K562 (cell line): Measurements from ENCODE around the gene MAP2. TPM values are rescaled to one million over a fixed set of nuclear protein-coding genes. Genes with fewer than 3 reads are reported as not detected.

Source experiments
- ATAC-seq: fragments of 200-7000 bp; cut with Tn5 transposase; 3 replicates; pipeline ENCODE4 v1.9.1; 2020; ENCODE audit warnings: moderate library complexity
- BruUV-seq: library from RNA; stranded (reverse); fragments of 400-500 nt; replicated peaks from 2 replicates; lab custom pipeline; 2021; lab: Mats Ljungman, UMichigan
- CTCF ChIA-PET: fragments of 300-600 bp; formaldehyde crosslinking; extraction: SDS; loops from one replicate; lab custom pipeline; 2021; ENCODE audit warnings: low intra/inter-chr PET ratio; lab: Yijun Ruan, JAX
- POLR2A ChIA-PET: fragments of 300-600, 350-650 bp; sonication (Branson Sonifier 250); formaldehyde crosslinking; extraction: SDS; loops from one replicate; lab custom pipeline; 2021; ENCODE audit warnings: antibody characterized with exemption, inconsistent platforms; lab: Yijun Ruan, JAX
- DNase-seq, 4 experiments: peaks; one replicate each; pipeline versions ENCODE4 v3.0.0 to v3.0.0-alpha.2; 2011 to 2018; ENCODE audit warnings: low spot score in 3 of 4, mixed read lengths in 3 of 4; ENCODE audit errors: extremely low read depth in 1 of 4
- FAIRE-seq: peaks from 2 replicates; lab custom pipeline; 2011; peaks lifted over from hg19 to GRCh38; lab: Jason Lieb, UNC
- H2AFZ ChIP-seq: 2 replicates; pipeline ENCODE4 v1.6.0; 2011; ENCODE audit warnings: low read depth, low read length, control low read depth, inconsistent platforms
- H3K27ac ChIP-seq: fragments of 200-600 bp; 3 replicates; pipeline ENCODE4 v1.8.0; 2011; ENCODE audit warnings: low read depth, mild to moderate bottlenecking, control low read depth, inconsistent platforms, low read length, moderate library complexity, mixed read lengths; ENCODE audit errors: extremely low read depth
- H3K27me3 ChIP-seq, 2 experiments: fragments of 300-600 bp in 1 of 2; 2 replicates in 1 of 2; 3 replicates in 1 of 2; pipeline versions ENCODE4 v1.6.0 to v1.8.0; 2011; ENCODE audit warnings: inconsistent platforms in 2 of 2, low read length in 2 of 2, mild to moderate bottlenecking in 1 of 2, mixed read lengths in 1 of 2, moderate library complexity in 1 of 2; ENCODE audit not compliant: control insufficient read depth in 2 of 2, insufficient read depth in 2 of 2
- H3K36me3 ChIP-seq: fragments of 300-600 bp; 3 replicates; pipeline ENCODE4 v1.8.0; 2011; ENCODE audit warnings: mild to moderate bottlenecking, low read length, inconsistent platforms; ENCODE audit not compliant: control insufficient read depth, insufficient read depth
- H3K4me1 ChIP-seq, 2 experiments: fragments of 200-600 bp in 1 of 2; replicated peaks in 1 of 2; 2 replicates in 1 of 2; 3 replicates in 1 of 2; pipeline versions ENCODE4 v1.5.1 to v1.8.0; 2011; ENCODE audit warnings: inconsistent platforms in 2 of 2, low read length in 2 of 2, mild to moderate bottlenecking in 1 of 2, mixed read lengths in 1 of 2, moderate library complexity in 1 of 2; ENCODE audit not compliant: control insufficient read depth in 2 of 2, insufficient read depth in 2 of 2
- H3K4me2 ChIP-seq: 2 replicates; pipeline ENCODE4 v1.6.1; 2011; ENCODE audit warnings: low read length, control low read depth, inconsistent platforms, mixed read lengths; ENCODE audit not compliant: insufficient read depth
- H3K4me3 ChIP-seq: fragments of 200-600 bp; sonication (generic), shearing (Covaris generic); 2 replicates; pipeline ENCODE4 v1.5.1; 2016; ENCODE audit warnings: control low read depth, inconsistent platforms
- H3K79me2 ChIP-seq: fragments of 200-600 bp; 3 replicates; pipeline ENCODE4 v1.8.0; 2011; ENCODE audit warnings: low read length, inconsistent platforms; ENCODE audit not compliant: control insufficient read depth, insufficient read depth
- H3K9ac ChIP-seq, 2 experiments: 2 replicates each; pipeline versions ENCODE4 v1.6.0 to v1.6.1; 2011; ENCODE audit warnings: low read depth in 2 of 2, low read length in 2 of 2, control low read depth in 1 of 2, inconsistent platforms in 1 of 2, mild to moderate bottlenecking in 1 of 2, mixed read lengths in 1 of 2; ENCODE audit not compliant: insufficient read depth in 1 of 2
- H3K9me1 ChIP-seq: one replicate; pipeline ENCODE4 v1.6.0; 2011; ENCODE audit warnings: inconsistent platforms, mild to moderate bottlenecking, low read length, moderate library complexity; ENCODE audit not compliant: control insufficient read depth, insufficient read depth
- H3K9me3 ChIP-seq: replicated peaks from 2 replicates; pipeline ENCODE4 v1.5.1; 2011; ENCODE audit warnings: low read depth, low read length, inconsistent platforms; ENCODE audit not compliant: control insufficient read depth, insufficient read depth
- H4K20me1 ChIP-seq: replicated peaks from 2 replicates; pipeline ENCODE4 v1.6.1; 2011; ENCODE audit warnings: low read length, inconsistent platforms, mixed read lengths; ENCODE audit not compliant: control insufficient read depth, insufficient read depth
- EHMT2 ChIP-seq: fragments of 450-650 bp; IDR thresholded peaks from 2 replicates; pipeline ENCODE4 v1.6.1; 2018; ENCODE audit warnings: antibody characterized with exemption
- SRSF7 ChIP-seq: fragments of 200-400 bp; formaldehyde crosslinking; optimal IDR thresholded peaks from 2 replicates; pipeline ENCODE3; 2017; ENCODE audit warnings: mild to moderate bottlenecking, low read depth, low read length
- YBX1 ChIP-seq: fragments of 450-650 bp; IDR thresholded peaks from 2 replicates; pipeline ENCODE4 v1.7.1; 2016; ENCODE audit warnings: mild to moderate bottlenecking
- ZNF121 ChIP-seq: sonication (generic); formaldehyde crosslinking; conservative IDR thresholded peaks from 2 replicates; pipeline ENCODE4 v1.8.0; 2022; ENCODE audit warnings: missing genetic modification reagents
- ZNF239 ChIP-seq: fragments of 250-450 bp; sonication (Bioruptor Pico); IDR thresholded peaks from 2 replicates; pipeline ENCODE4 v1.4.0; 2020; ENCODE audit warnings: mild to moderate bottlenecking
- ZNF586 ChIP-seq: fragments of 450-650 bp; formaldehyde crosslinking; conservative IDR thresholded peaks from 2 replicates; pipeline ENCODE4 v1.4.0; 2020; ENCODE audit warnings: mild to moderate bottlenecking, moderate library complexity
- ZNF76 ChIP-seq: fragments of 250-450 bp; sonication (Bioruptor Pico); IDR thresholded peaks from 2 replicates; pipeline ENCODE4 v1.4.0; 2020; ENCODE audit warnings: mild to moderate bottlenecking, moderate library complexity, borderline replicate concordance
- in situ Hi-C: fragments of 300-500 bp; cut with MboI; formaldehyde crosslinking; loops from 4 replicates; pipeline ENCODE4 v1.15.0; 2018; ENCODE audit warnings: inconsistent platforms, mixed read lengths
- intact Hi-C: fragments of 100-400 bp; cut with micrococcal nuclease; formaldehyde crosslinking; loops from 2 replicates; pipeline ENCODE4 v1.14.2; 2022
- polyA plus RNA-seq, 8 experiments: library from polyadenylated mRNA; depleted of rRNA in 4 of 8; stranded (reverse) in 5 of 8; unstranded in 3 of 8; fragments of >200 nt; fragmentation: Nextera tagmentation in 2 of 8; fragmentation: Illumina TruSeq in 1 of 8; extraction: Ambion mirVana in 2 of 8; extraction: Trizol in 1 of 8; gene quantifications; 2 replicates each; pipeline versions ENCODE4 v1.2.1 to v1.2.3, GENCODE V29; 2011 to 2014; ENCODE audit warnings: inconsistent platforms in 1 of 8, missing spikeins in 1 of 8
- total RNA-seq, 7 experiments: library from RNA; depleted of rRNA in 6 of 7; stranded (reverse); fragments of >200 nt in 6 of 7; fragmentation: Illumina TruSeq in 2 of 7; extraction: Trizol in 2 of 7; gene quantifications; 2 replicates each; pipeline versions ENCODE4 v1.2.1 to v1.2.3, GENCODE V29; 2011 to 2021; ENCODE audit warnings: low replicate concordance in 1 of 7
- TF ChIP-seq, protein P1 (sequence below): fragments of 250-450 bp; sonication (Bioruptor Pico); IDR thresholded peaks from 2 replicates; pipeline ENCODE4 v1.9.0; 2021; ENCODE audit warnings: mild to moderate bottlenecking
- TF ChIP-seq, protein P2 (sequence below): fragments of 150-350 bp; IDR thresholded peaks from 2 replicates; pipeline ENCODE4 v1.6.1; 2014; ENCODE audit warnings: low read depth, mild to moderate bottlenecking, low read length, borderline replicate concordance
- TF ChIP-seq, protein P3 (sequence below): fragments of 450-650 bp; IDR thresholded peaks from 2 replicates; pipeline ENCODE4 v1.6.1; 2014; ENCODE audit warnings: low read depth, mild to moderate bottlenecking, moderate library complexity, borderline replicate concordance
- TF ChIP-seq, protein P4 (sequence below): sonication (generic); formaldehyde crosslinking; IDR thresholded peaks from 2 replicates; pipeline ENCODE4 v1.8.0; 2022; ENCODE audit warnings: mild to moderate bottlenecking, missing genetic modification reagents
- TF ChIP-seq, protein P5 (sequence below): sonication (generic); formaldehyde crosslinking; IDR thresholded peaks from 2 replicates; pipeline ENCODE4 v1.8.1; 2022; ENCODE audit warnings: missing genetic modification reagents

Gene MAP2
- total and polyA plus RNA-seq, 9 of the 15 experiments (the other 6 are each of a cell fraction or from before 2014, with no cell fraction given) = 0.13 TPM; not detected in 8

DNA sequence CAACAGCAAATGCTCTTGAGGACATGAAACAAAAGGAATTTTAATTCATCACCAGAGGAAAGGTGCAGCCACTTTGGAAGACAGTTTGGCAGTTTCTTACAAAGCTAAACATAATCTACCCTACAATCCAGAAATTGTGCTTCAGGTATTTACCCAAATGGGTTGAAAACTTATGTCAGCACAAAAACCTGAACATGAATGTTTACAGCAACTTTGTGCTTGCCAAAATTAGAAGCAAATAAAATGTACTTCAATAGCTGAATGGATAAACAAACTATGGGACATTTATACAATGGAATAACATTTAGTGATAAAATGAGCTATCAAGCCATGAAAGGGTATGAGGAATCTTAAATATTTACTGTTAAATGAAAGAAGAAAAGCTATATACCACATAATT lies 6.9 kb upstream of the MAP2 start:
- POLR2A ChIA-PET = no interaction called here
- intact Hi-C loops (no loop called here), in situ Hi-C loops (no loop called here)
- H4K20me1 ChIP-seq = no peaks in the 10 kb centered on the region
- no peak overlapping the region for H3K9ac ChIP-seq
- no peaks in the 10 kb centered on the region for H3K79me2 ChIP-seq
- ATAC-seq = no peak
- H3K4me1 ChIP-seq = no peaks in the 10 kb centered on the region
- H3K4me3 ChIP-seq = no peak overlapping the region
- no TSS peak for BruUV-seq
- CTCF ChIA-PET = no interaction called here
- H3K27me3 ChIP-seq = no peaks in the 10 kb centered on the region
- no peak overlapping the region for H2AFZ ChIP-seq
- DNase-seq = no peak
- H3K4me2 ChIP-seq = no peak overlapping the region
- H3K9me3 ChIP-seq = no peaks in the 10 kb centered on the region
- H3K9me1 ChIP-seq = no peaks in the 10 kb centered on the region
- TF ChIP-seq ZNF239 (no peak), ZNF121 (CRISPR knock-in tag) (no peak), ZNF76 (CRISPR knock-in tag) (no peak), ZNF586 (CRISPR knock-in tag) (no peak), SRSF7 (no peak), EHMT2 (no peak), YBX1 (no peak)
- TF ChIP-seq, protein P1, sequence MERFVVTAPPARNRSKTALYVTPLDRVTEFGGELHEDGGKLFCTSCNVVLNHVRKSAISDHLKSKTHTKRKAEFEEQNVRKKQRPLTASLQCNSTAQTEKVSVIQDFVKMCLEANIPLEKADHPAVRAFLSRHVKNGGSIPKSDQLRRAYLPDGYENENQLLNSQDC = no peak
- TF ChIP-seq, protein P2, sequence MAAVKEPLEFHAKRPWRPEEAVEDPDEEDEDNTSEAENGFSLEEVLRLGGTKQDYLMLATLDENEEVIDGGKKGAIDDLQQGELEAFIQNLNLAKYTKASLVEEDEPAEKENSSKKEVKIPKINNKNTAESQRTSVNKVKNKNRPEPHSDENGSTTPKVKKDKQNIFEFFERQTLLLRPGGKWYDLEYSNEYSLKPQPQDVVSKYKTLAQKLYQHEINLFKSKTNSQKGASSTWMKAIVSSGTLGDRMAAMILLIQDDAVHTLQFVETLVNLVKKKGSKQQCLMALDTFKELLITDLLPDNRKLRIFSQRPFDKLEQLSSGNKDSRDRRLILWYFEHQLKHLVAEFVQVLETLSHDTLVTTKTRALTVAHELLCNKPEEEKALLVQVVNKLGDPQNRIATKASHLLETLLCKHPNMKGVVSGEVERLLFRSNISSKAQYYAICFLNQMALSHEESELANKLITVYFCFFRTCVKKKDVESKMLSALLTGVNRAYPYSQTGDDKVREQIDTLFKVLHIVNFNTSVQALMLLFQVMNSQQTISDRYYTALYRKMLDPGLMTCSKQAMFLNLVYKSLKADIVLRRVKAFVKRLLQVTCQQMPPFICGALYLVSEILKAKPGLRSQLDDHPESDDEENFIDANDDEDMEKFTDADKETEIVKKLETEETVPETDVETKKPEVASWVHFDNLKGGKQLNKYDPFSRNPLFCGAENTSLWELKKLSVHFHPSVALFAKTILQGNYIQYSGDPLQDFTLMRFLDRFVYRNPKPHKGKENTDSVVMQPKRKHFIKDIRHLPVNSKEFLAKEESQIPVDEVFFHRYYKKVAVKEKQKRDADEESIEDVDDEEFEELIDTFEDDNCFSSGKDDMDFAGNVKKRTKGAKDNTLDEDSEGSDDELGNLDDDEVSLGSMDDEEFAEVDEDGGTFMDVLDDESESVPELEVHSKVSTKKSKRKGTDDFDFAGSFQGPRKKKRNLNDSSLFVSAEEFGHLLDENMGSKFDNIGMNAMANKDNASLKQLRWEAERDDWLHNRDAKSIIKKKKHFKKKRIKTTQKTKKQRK = no peak
- TF ChIP-seq, protein P3, sequence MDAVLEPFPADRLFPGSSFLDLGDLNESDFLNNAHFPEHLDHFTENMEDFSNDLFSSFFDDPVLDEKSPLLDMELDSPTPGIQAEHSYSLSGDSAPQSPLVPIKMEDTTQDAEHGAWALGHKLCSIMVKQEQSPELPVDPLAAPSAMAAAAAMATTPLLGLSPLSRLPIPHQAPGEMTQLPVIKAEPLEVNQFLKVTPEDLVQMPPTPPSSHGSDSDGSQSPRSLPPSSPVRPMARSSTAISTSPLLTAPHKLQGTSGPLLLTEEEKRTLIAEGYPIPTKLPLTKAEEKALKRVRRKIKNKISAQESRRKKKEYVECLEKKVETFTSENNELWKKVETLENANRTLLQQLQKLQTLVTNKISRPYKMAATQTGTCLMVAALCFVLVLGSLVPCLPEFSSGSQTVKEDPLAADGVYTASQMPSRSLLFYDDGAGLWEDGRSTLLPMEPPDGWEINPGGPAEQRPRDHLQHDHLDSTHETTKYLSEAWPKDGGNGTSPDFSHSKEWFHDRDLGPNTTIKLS = no peak
- TF ChIP-seq, protein P4, sequence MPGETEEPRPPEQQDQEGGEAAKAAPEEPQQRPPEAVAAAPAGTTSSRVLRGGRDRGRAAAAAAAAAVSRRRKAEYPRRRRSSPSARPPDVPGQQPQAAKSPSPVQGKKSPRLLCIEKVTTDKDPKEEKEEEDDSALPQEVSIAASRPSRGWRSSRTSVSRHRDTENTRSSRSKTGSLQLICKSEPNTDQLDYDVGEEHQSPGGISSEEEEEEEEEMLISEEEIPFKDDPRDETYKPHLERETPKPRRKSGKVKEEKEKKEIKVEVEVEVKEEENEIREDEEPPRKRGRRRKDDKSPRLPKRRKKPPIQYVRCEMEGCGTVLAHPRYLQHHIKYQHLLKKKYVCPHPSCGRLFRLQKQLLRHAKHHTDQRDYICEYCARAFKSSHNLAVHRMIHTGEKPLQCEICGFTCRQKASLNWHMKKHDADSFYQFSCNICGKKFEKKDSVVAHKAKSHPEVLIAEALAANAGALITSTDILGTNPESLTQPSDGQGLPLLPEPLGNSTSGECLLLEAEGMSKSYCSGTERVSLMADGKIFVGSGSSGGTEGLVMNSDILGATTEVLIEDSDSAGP (CRISPR knock-in tag) = no peak
- TF ChIP-seq, protein P5, sequence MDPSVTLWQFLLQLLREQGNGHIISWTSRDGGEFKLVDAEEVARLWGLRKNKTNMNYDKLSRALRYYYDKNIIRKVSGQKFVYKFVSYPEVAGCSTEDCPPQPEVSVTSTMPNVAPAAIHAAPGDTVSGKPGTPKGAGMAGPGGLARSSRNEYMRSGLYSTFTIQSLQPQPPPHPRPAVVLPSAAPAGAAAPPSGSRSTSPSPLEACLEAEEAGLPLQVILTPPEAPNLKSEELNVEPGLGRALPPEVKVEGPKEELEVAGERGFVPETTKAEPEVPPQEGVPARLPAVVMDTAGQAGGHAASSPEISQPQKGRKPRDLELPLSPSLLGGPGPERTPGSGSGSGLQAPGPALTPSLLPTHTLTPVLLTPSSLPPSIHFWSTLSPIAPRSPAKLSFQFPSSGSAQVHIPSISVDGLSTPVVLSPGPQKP (CRISPR knock-in tag) = no peak
- no peaks in the 10 kb centered on the region for H3K36me3 ChIP-seq
- no peak overlapping the region for H3K27ac ChIP-seq
- FAIRE-seq = no peak
